ENCODE data around the gene HYKK. TPM values are rescaled to one million over a fixed set of nuclear protein-coding genes. Genes with fewer than 3 reads are reported as not detected.
A peak's percentile ranks its signal among the peaks of the same experiment; 100 is the strongest.

HYKK gene
- total and polyA plus RNA-seq, 2 of the 13 experiments (the other 11 are each of a cell fraction or from before 2014, with no cell fraction given): 3.5 to 5.4 TPM

- TF ChIP-seq HOXA3 (CRISPR knock-in tag; IDR thresholded peaks at IDR 0.05) (peak; percentile 35; the same call in 1 of the 2 replicates), POLR2AphosphoS5 (IDR thresholded peaks at IDR 0.05; ENCODE audit: low read depth, low read length) (peak; percentile 65), MYC (CRISPR knock-in tag; IDR thresholded peaks at IDR 0.05; ENCODE audit: borderline replicate concordance) (peak; percentile 63; the same call in 1 of the 2 replicates), KMT2B (CRISPR knock-in tag; IDR thresholded peaks at IDR 0.05) (no peak), HNRNPLL (IDR thresholded peaks at IDR 0.05; ENCODE audit: low read depth, low read length, poor library complexity, severe bottlenecking) (peak; percentile 29), SIN3A (IDR thresholded peaks at IDR 0.05; ENCODE audit: borderline replicate concordance, low read depth, low read length) (no peak; the same call in 1 of the 2 replicates), NONO (IDR thresholded peaks at IDR 0.05) (no peak), NONO (CRISPR knock-in tag; conservative IDR thresholded peaks at IDR 0.05) (no peak; the same call in 1 of the 2 replicates), KDM2A (CRISPR knock-in tag; IDR thresholded peaks at IDR 0.05; ENCODE audit: borderline replicate concordance, low read depth) (0 out of 2 replicates have a peak, but pooled peaks have one; percentile 40), ETV6 (CRISPR knock-in tag; conservative IDR thresholded peaks at IDR 0.05) (no peak), TAF1 (CRISPR knock-in tag; IDR thresholded peaks at IDR 0.05) (peak; percentile 60; the same call in 1 of the 2 replicates), NAIF1 (CRISPR knock-in tag; IDR thresholded peaks at IDR 0.05; ENCODE audit: borderline replicate concordance) (no peak), POLR2G (IDR thresholded peaks at IDR 0.05; ENCODE audit: low read depth, low read length) (peak; percentile 73), PATZ1 (CRISPR knock-in tag; IDR thresholded peaks at IDR 0.05) (peak; percentile 19; the same call in 1 of the 2 replicates), ZNF761 (CRISPR knock-in tag; conservative IDR thresholded peaks at IDR 0.05) (no peak), ZFP91 (CRISPR knock-in tag; IDR thresholded peaks at IDR 0.05; ENCODE audit: borderline replicate concordance) (0 out of 2 replicates have a peak, but pooled peaks have one; percentile 17), ZNF768 (CRISPR knock-in tag; IDR thresholded peaks at IDR 0.05) (peak; percentile 40; the same call in 1 of the 2 replicates), THAP7 (CRISPR knock-in tag; IDR thresholded peaks at IDR 0.05) (0 out of 2 replicates have a peak, but pooled peaks have one; percentile 46), PHF5A (CRISPR knock-in tag; IDR thresholded peaks at IDR 0.05; ENCODE audit: low read depth, unreplicated experiment) (no peak), ZNF790 (CRISPR knock-in tag; IDR thresholded peaks at IDR 0.05; ENCODE audit: borderline replicate concordance) (no peak), ZFX (CRISPR knock-in tag; IDR thresholded peaks at IDR 0.05; ENCODE audit: low read depth) (peak; percentile 43; the same call in 1 of the 2 replicates), NR0B2 (CRISPR knock-in tag; IDR thresholded peaks at IDR 0.05) (no peak), SAP130 (CRISPR knock-in tag; IDR thresholded peaks at IDR 0.05; ENCODE audit: low read depth) (peak; percentile 55), YEATS4 (CRISPR knock-in tag; IDR thresholded peaks at IDR 0.05; ENCODE audit: borderline replicate concordance) (peak; percentile 21; the same call in 1 of the 2 replicates), ZNF709 (CRISPR knock-in tag; IDR thresholded peaks at IDR 0.05) (no peak), XBP1 (CRISPR knock-in tag; IDR thresholded peaks at IDR 0.05) (no peak)
Measured at GRCh38 chr15:78565097-78565950, 57.9 kb downstream of the HYKK start, which contains the start of gene CHRNA5 (continued).

Data from HepG2 (cell line).